CD14-positive monocyte (primary cell): ENCODE results near the gene AKAP8. TPM values are rescaled to one million over a fixed set of nuclear protein-coding genes. Genes with fewer than 3 reads are reported as not detected.

Source experiments
- DNase-seq, 3 donors: peaks; one replicate each; pipeline ENCODE4 v3.0.0-alpha.2; 2011 to 2022
- H2AFZ ChIP-seq: 2 replicates; pipeline ENCODE4 v1.6.0; 2012; ENCODE audit warnings: mild to moderate bottlenecking, low read depth, low read length, inconsistent platforms; ENCODE audit not compliant: insufficient read depth, poor library complexity, severe bottlenecking
- H3K27ac ChIP-seq, 2 donors: 1 replicate in 1 of 2; 2 replicates in 1 of 2; pipeline ENCODE4 v1.5.1; 2012 to 2013; ENCODE audit warnings: low read length in 2 of 2, control low read depth in 1 of 2, inconsistent platforms in 1 of 2, low read depth in 1 of 2, mild to moderate bottlenecking in 1 of 2
- H3K27me3 ChIP-seq, 2 donors: one replicate each; pipeline versions ENCODE4 v1.6.0 to v1.6.1; 2011 to 2013; ENCODE audit warnings: low read length in 2 of 2; ENCODE audit not compliant: control insufficient read depth in 2 of 2, insufficient read depth in 2 of 2
- H3K36me3 ChIP-seq, 2 donors: replicated peaks in 1 of 2; 1 replicate in 1 of 2; 2 replicates in 1 of 2; pipeline versions ENCODE4 v1.5.1 to v1.6.1; 2012 to 2013; ENCODE audit warnings: low read length in 2 of 2, control low read depth in 1 of 2, inconsistent platforms in 1 of 2, mild to moderate bottlenecking in 1 of 2; ENCODE audit not compliant: insufficient read depth in 2 of 2, control insufficient read depth in 1 of 2
- H3K4me1 ChIP-seq, 2 donors: 1 replicate in 1 of 2; 2 replicates in 1 of 2; pipeline versions ENCODE4 v1.5.1 to v1.6.1; 2012 to 2013; ENCODE audit warnings: low read length in 2 of 2, control low read depth in 1 of 2, inconsistent platforms in 1 of 2, mild to moderate bottlenecking in 1 of 2, moderate library complexity in 1 of 2; ENCODE audit not compliant: insufficient read depth in 2 of 2, control insufficient read depth in 1 of 2
- H3K4me2 ChIP-seq: replicated peaks from 2 replicates; pipeline ENCODE3; 2012; ENCODE audit warnings: low read length, moderate library complexity, mild to moderate bottlenecking; ENCODE audit not compliant: poor library complexity, severe bottlenecking; ENCODE audit errors: extremely low read depth
- H3K4me3 ChIP-seq, 3 experiments: fragments of 200-600 bp in 1 of 3; sonication (generic) in 1 of 3; replicated peaks in 1 of 3; 1 replicate in 2 of 3; 2 replicates in 1 of 3; pipeline ENCODE4 v1.5.1; 2011 to 2013; ENCODE audit warnings: low read length in 3 of 3, mild to moderate bottlenecking in 3 of 3, control low read depth in 2 of 3, low read depth in 2 of 3, inconsistent platforms in 1 of 3, moderate library complexity in 1 of 3
- H3K79me2 ChIP-seq: 2 replicates; pipeline ENCODE4 v1.6.0; 2012; ENCODE audit warnings: mild to moderate bottlenecking, control low read depth, inconsistent platforms, low read length, moderate library complexity; ENCODE audit not compliant: insufficient read depth
- H3K9ac ChIP-seq: 2 replicates; pipeline ENCODE4 v1.6.0; 2017; ENCODE audit warnings: low read length, mild to moderate bottlenecking; ENCODE audit not compliant: insufficient read depth, poor library complexity, severe bottlenecking
- H3K9me3 ChIP-seq, 2 donors: replicated peaks in 1 of 2; 1 replicate in 1 of 2; 2 replicates in 1 of 2; pipeline versions ENCODE4 v1.5.1 to v1.6.1; 2012 to 2013; ENCODE audit warnings: low read length in 2 of 2, control low read depth in 1 of 2; ENCODE audit not compliant: control insufficient read depth in 1 of 2, insufficient read depth in 1 of 2
- H4K20me1 ChIP-seq: 2 replicates; pipeline ENCODE4 v1.6.0; 2012; ENCODE audit warnings: mild to moderate bottlenecking, low read length, control low read depth, moderate library complexity; ENCODE audit not compliant: insufficient read depth
- H3K27ac Mint-ChIP-seq, 7 donors: one replicate each; pipeline ENCODE4 v1.8.0; 2020; ENCODE audit warnings: mild to moderate bottlenecking in 7 of 7, mixed read lengths in 7 of 7, moderate library complexity in 6 of 7, inconsistent platforms in 2 of 7
- H3K27me3 Mint-ChIP-seq, 3 donors: one replicate each; pipeline ENCODE4 v1.8.0; 2021 to 2022; ENCODE audit warnings: low read depth in 3 of 3, mild to moderate bottlenecking in 3 of 3, mixed read lengths in 3 of 3, moderate library complexity in 3 of 3, inconsistent platforms in 1 of 3
- H3K36me3 Mint-ChIP-seq, 2 donors: one replicate each; pipeline ENCODE4 v1.8.0; 2020; ENCODE audit warnings: mixed read lengths in 2 of 2, inconsistent platforms in 1 of 2, mild to moderate bottlenecking in 1 of 2
- H3K4me1 Mint-ChIP-seq: one replicate; pipeline ENCODE4 v1.8.0; 2020; ENCODE audit warnings: mild to moderate bottlenecking, mixed read lengths
- H3K4me3 Mint-ChIP-seq, 2 donors: one replicate each; pipeline ENCODE4 v1.8.0; 2020; ENCODE audit warnings: mild to moderate bottlenecking in 2 of 2, mixed read lengths in 2 of 2, moderate library complexity in 1 of 2
- H3K9me3 Mint-ChIP-seq, 7 donors: one replicate each; pipeline ENCODE4 v1.8.0; 2020 to 2022; ENCODE audit warnings: mixed read lengths in 7 of 7, mild to moderate bottlenecking in 6 of 7, moderate library complexity in 6 of 7, inconsistent platforms in 2 of 7
- CTCF ChIP-seq: fragments of 200-600 bp; IDR thresholded peaks from one replicate; pipeline ENCODE4 v1.8.0; 2022; ENCODE audit warnings: antibody characterized with exemption, mild to moderate bottlenecking
- WGBS: methylation state at CpG from one replicate; pipeline ENCODE4 v1.1.5; 2013; ENCODE audit warnings: missing lambda C conversion rate; ENCODE audit not compliant: insufficient coverage; 5-methylcytosine and 5-hydroxymethylcytosine counted together
- intact Hi-C, 2 donors: fragments of 100-400 bp; cut with micrococcal nuclease; formaldehyde crosslinking; loops; one replicate each; pipeline versions ENCODE4 v1.15.0 to v1.15.1; 2023
- polyA plus RNA-seq, 3 donors: library from polyadenylated mRNA; depleted of rRNA in 1 of 3; unstranded in 2 of 3; stranded (reverse) in 1 of 3; fragments of 300-500 nt in 2 of 3; fragments of >200 nt in 1 of 3; fragmentation: Illumina TruSeq in 2 of 3; gene quantifications; 1 replicate in 2 of 3; 2 replicates in 1 of 3; pipeline ENCODE4 v1.2.3, GENCODE V29; 2012 to 2021

The AKAP8 gene
- polyA plus RNA-seq, 3 donors: 8.0 to 25.9 (median 12.3) TPM

GRCh38 chr19:15418579-15419412 lies 39.2 kb upstream of the AKAP8 start, which contains the start of gene AKAP8L:
TSS of gene AKAP8L (minus strand) at chr19:15418988. CDS start at chr19:15418923, 65 bp downstream.
- Mint-ChIP-seq H3K36me3 (peaks cover 27 to 47% of the 10 kb centered on the region in 2 donors), H3K4me1 (peaks cover 31% of the 10 kb centered on the region), H3K9me3 (peaks cover 0 to 8% (median 5%) of the 10 kb centered on the region in 7 donors), H3K27me3 (no peaks in the 10 kb centered on the region), H3K4me3 (peak within 1 kb of the TSS; percentile 97 to 99), H3K27ac (peak within 1 kb of the TSS; percentile 90 to 99 (median 97))
- Histone ChIP-seq H3K4me1 (peaks cover 19 to 26% of the 10 kb centered on the region in 2 donors), H3K36me3 (peaks cover 19 to 34% of the 10 kb centered on the region in 2 donors), H4K20me1 (peaks cover 41% of the 10 kb centered on the region), H3K4me2 (peak within 1 kb of the TSS; percentile 85), H3K79me2 (peaks cover 51% of the 10 kb centered on the region), H2AFZ (peak within 1 kb of the TSS; percentile 87), H3K4me3 (peak within 1 kb of the TSS; percentile 86 to 97 (median 97)), H3K9me3 (peaks cover 6 to 8% of the 10 kb centered on the region in 2 donors), H3K27ac (peak within 1 kb of the TSS; percentile 55 to 92), H3K9ac (peak within 1 kb of the TSS; percentile 97), H3K27me3 (no peaks in the 10 kb centered on the region)
- peak; percentile 99 to 100 (median 99) for DNase-seq
- peak; percentile 77 for TF ChIP-seq CTCF
- under 1% methylated on average over 59 of the region's 61 CpGs for WGBS
- intact Hi-C loops: loop anchor here (1.0 to 5.0 kb wide), 6 partner anchors 14 to 138 kb away; partner anchors contain the start of gene AKAP8 (in 1 of the 2)

- Mint-ChIP-seq H3K9me3 (peaks cover 0 to 6% (median 4%) of the 10 kb centered on the region in 7 donors), H3K27ac (peak overlapping the region; percentile 90 to 99 (median 97)), H3K27me3 (no peaks in the 10 kb centered on the region), H3K4me3 (peak overlapping the region; percentile 97 to 99), H3K36me3 (peaks cover 23 to 43% of the 10 kb centered on the region in 2 donors), H3K4me1 (peaks cover 33% of the 10 kb centered on the region)
- WGBS: 0% methylated on average over 13 of the region's 16 CpGs
- peak overlapping the region; percentile 55 to 92 for H3K27ac ChIP-seq
- intact Hi-C loops: loop anchor here (2.0 to 5.0 kb wide), 4 partner anchors 15 to 41 kb away; partner anchors contain the start of gene AKAP8 (in 1 of the 2)
- H2AFZ ChIP-seq: peak overlapping the region; percentile 87
- peaks cover 3% of the 10 kb centered on the region in 2 donors for H3K9me3 ChIP-seq
- H3K79me2 ChIP-seq: peaks cover 57% of the 10 kb centered on the region
- H3K36me3 ChIP-seq: peaks cover 13 to 28% of the 10 kb centered on the region in 2 donors
- peaks cover 19 to 26% of the 10 kb centered on the region in 2 donors for H3K4me1 ChIP-seq
- H3K27me3 ChIP-seq: no peaks in the 10 kb centered on the region
- no peak for DNase-seq
- peaks cover 47% of the 10 kb centered on the region for H4K20me1 ChIP-seq
- no peak for TF ChIP-seq CTCF
- H3K9ac ChIP-seq: peak overlapping the region; percentile 97
- peak overlapping the region; percentile 86 to 97 (median 97) for H3K4me3 ChIP-seq
- peak overlapping the region; percentile 85 for H3K4me2 ChIP-seq
Measured at GRCh38 chr19:15418231-15418578, 38.6 kb upstream of the AKAP8 start.
